DLD1 (cell line): ENCODE data around the gene CEP85.

ENCODE experiments used
- in situ Hi-C: cut with HindIII; loops from 2 replicates; pipeline ENCODE4 v1.10.0; 2017; ENCODE audit warnings: low sequenced_read_pairs

CEP85 gene

GRCh38 chr1:26233903-26234643 is at the start of gene CEP85:
CEP85 (plus strand) TSS chr1:26234200; CDS start chr1:26239784, 5,584 bp downstream.
- in situ Hi-C loops = no loop called here

- in situ Hi-C loops = no loop called here
Measured at GRCh38 chr1:26184883-26185282, 49.1 kb upstream of the CEP85 start.

- in situ Hi-C loops = no loop called here
Measured at GRCh38 chr1:26187882-26188281, 46.1 kb upstream of the CEP85 start.

- in situ Hi-C loops = no loop called here
Measured at GRCh38 chr1:26188477-26188876, 45.5 kb upstream of the CEP85 start.

GRCh38 chr1:26189331-26189730 is 44.7 kb upstream of the CEP85 start:
- in situ Hi-C loops = no loop called here

GRCh38 chr1:26189751-26190275 is 44.2 kb upstream of the CEP85 start:
- in situ Hi-C loops = no loop called here

- in situ Hi-C loops = no loop called here
Measured at GRCh38 chr1:26190373-26190987, 43.5 kb upstream of the CEP85 start, which contains the start of gene CATSPER4. CATSPER4 (plus strand) TSS chr1:26190602; CDS start chr1:26190628, 26 bp downstream.

GRCh38 chr1:26191739-26192138 is 42.3 kb upstream of the CEP85 start:
- in situ Hi-C loops = no loop called here

GRCh38 chr1:26195805-26196204 is 38.2 kb upstream of the CEP85 start:
- in situ Hi-C loops = no loop called here

GRCh38 chr1:26197301-26197700 is 36.7 kb upstream of the CEP85 start:
- in situ Hi-C loops = no loop called here

- in situ Hi-C loops = no loop called here
Measured at GRCh38 chr1:26197813-26198212, 36.2 kb upstream of the CEP85 start.

- in situ Hi-C loops = no loop called here
Measured at GRCh38 chr1:26200413-26200812, 33.6 kb upstream of the CEP85 start.

- in situ Hi-C loops = no loop called here
Measured at GRCh38 chr1:26203642-26204318, 30.2 kb upstream of the CEP85 start.

- in situ Hi-C loops = no loop called here
Measured at GRCh38 chr1:26210147-26210870, 23.7 kb upstream of the CEP85 start.

GRCh38 chr1:26212726-26213125 is 21.3 kb upstream of the CEP85 start:
- in situ Hi-C loops = no loop called here

- in situ Hi-C loops = no loop called here
Measured at GRCh38 chr1:26213335-26213905, 20.6 kb upstream of the CEP85 start.

- in situ Hi-C loops = no loop called here
Measured at GRCh38 chr1:26215246-26215645, 18.8 kb upstream of the CEP85 start.

- in situ Hi-C loops = no loop called here
Measured at GRCh38 chr1:26218906-26219494, 15.0 kb upstream of the CEP85 start.

GRCh38 chr1:26220199-26220912 is 13.6 kb upstream of the CEP85 start:
- in situ Hi-C loops = no loop called here

GRCh38 chr1:26221094-26221493 is 12.9 kb upstream of the CEP85 start:
- in situ Hi-C loops = no loop called here
